HepG2 (cell line): ENCODE measurements around the gene PIK3R3. TPM values are rescaled to one million over a fixed set of nuclear protein-coding genes. Genes with fewer than 3 reads are reported as not detected.

Experiments
- ADNP ChIP-seq: sonication (generic); formaldehyde crosslinking; IDR thresholded peaks from 2 replicates; pipeline ENCODE4 v1.4.0; 2020; ENCODE audit warnings: missing genetic modification reagents
- ARID2 ChIP-seq: sonication (generic); formaldehyde crosslinking; IDR thresholded peaks from 2 replicates; pipeline ENCODE4 v1.8.1; 2022; ENCODE audit warnings: mild to moderate bottlenecking, missing genetic modification reagents, borderline replicate concordance
- DNMT1 ChIP-seq: sonication (generic); formaldehyde crosslinking; IDR thresholded peaks from 2 replicates; pipeline ENCODE4 v1.5.1; 2020; ENCODE audit warnings: mild to moderate bottlenecking, missing genetic modification reagents
- HNRNPH1 ChIP-seq: fragments of 200-400 bp; formaldehyde crosslinking; optimal IDR thresholded peaks from 2 replicates; pipeline ENCODE3; 2017; ENCODE audit warnings: mild to moderate bottlenecking, low read depth, low read length
- MEIS1 ChIP-seq: sonication (generic); formaldehyde crosslinking; IDR thresholded peaks from 2 replicates; pipeline ENCODE4 v1.9.0; 2021; ENCODE audit warnings: mild to moderate bottlenecking, missing genetic modification reagents, moderate library complexity, borderline replicate concordance
- SOX13 ChIP-seq, 3 experiments: fragments of 450-650 bp in 1 of 3; sonication (generic) in 1 of 3; formaldehyde crosslinking in 1 of 3; IDR thresholded peaks in 2 of 3; conservative IDR thresholded peaks in 1 of 3; 2 replicates each; pipeline versions ENCODE4 v1.5.0 to v1.6.1; 2016 to 2020; ENCODE audit warnings: antibody characterized with exemption in 1 of 3, mild to moderate bottlenecking in 1 of 3, missing compliant biosample characterization in 1 of 3, missing genetic modification reagents in 1 of 3, moderate library complexity in 1 of 3
- ZNF143 ChIP-seq: sonication (generic); formaldehyde crosslinking; IDR thresholded peaks from 2 replicates; pipeline ENCODE4 v1.4.0; 2020; ENCODE audit warnings: missing genetic modification reagents
- ZNF224 ChIP-seq: sonication (generic); formaldehyde crosslinking; IDR thresholded peaks from 2 replicates; pipeline ENCODE4 v1.5.0; 2020; ENCODE audit warnings: mild to moderate bottlenecking, missing genetic modification reagents
- ZNF256 ChIP-seq: sonication (generic); formaldehyde crosslinking; conservative IDR thresholded peaks from 2 replicates; pipeline ENCODE4 v1.4.0; 2020; ENCODE audit warnings: missing genetic modification reagents
- ZNF44 ChIP-seq: sonication (generic); formaldehyde crosslinking; IDR thresholded peaks from 2 replicates; pipeline ENCODE4 v1.5.1; 2020; ENCODE audit warnings: mild to moderate bottlenecking, missing genetic modification reagents
- ZNF891 ChIP-seq: sonication (generic); formaldehyde crosslinking; IDR thresholded peaks from 2 replicates; pipeline ENCODE4 v1.5.0; 2020; ENCODE audit warnings: mild to moderate bottlenecking, missing genetic modification reagents
- polyA plus RNA-seq, 8 experiments: library from polyadenylated mRNA; depleted of rRNA in 3 of 8; stranded (reverse) in 7 of 8; unstranded in 1 of 8; fragments of >200 nt; fragmentation: Illumina TruSeq in 4 of 8; extraction: Trizol in 4 of 8; gene quantifications; 2 replicates each; pipeline versions ENCODE4 v1.2.1 to v1.2.3, GENCODE V29; 2011 to 2016; ENCODE audit warnings: low read depth in 4 of 8, missing spikeins in 1 of 8, mixed read lengths in 1 of 8; ENCODE audit not compliant: insufficient read depth in 1 of 8
- total RNA-seq, 5 experiments: library from RNA; depleted of rRNA; stranded (reverse); fragments of >200 nt; fragmentation: Illumina TruSeq; extraction: Trizol; gene quantifications; 2 replicates each; pipeline ENCODE4 v1.2.3, GENCODE V29; 2016; ENCODE audit warnings: low read depth in 1 of 5
- TF ChIP-seq, protein P1 (sequence below), 2 experiments: IDR thresholded peaks; 2 replicates each; pipeline ENCODE4 v1.6.1; 2011 to 2012; ENCODE audit warnings: low read length in 2 of 2, borderline replicate concordance in 1 of 2, low read depth in 1 of 2, mild to moderate bottlenecking in 1 of 2, moderate library complexity in 1 of 2
- TF ChIP-seq, protein P2 (sequence below): sonication (generic); formaldehyde crosslinking; IDR thresholded peaks from 2 replicates; pipeline ENCODE4 v1.4.0; 2020; ENCODE audit warnings: mild to moderate bottlenecking, missing genetic modification reagents
- TF ChIP-seq, protein P3 (sequence below): sonication (generic); formaldehyde crosslinking; IDR thresholded peaks from 2 replicates; pipeline ENCODE4 v1.4.0; 2020; ENCODE audit warnings: missing genetic modification reagents
- TF ChIP-seq, protein P4 (sequence below): sonication (generic); formaldehyde crosslinking; IDR thresholded peaks from 2 replicates; pipeline ENCODE4 v1.5.0; 2020; ENCODE audit warnings: missing genetic modification reagents
- TF ChIP-seq, protein P5 (sequence below): fragments of 450-650 bp; IDR thresholded peaks from 2 replicates; pipeline ENCODE4 v1.6.1; 2017; ENCODE audit warnings: mild to moderate bottlenecking

Gene PIK3R3
- total and polyA plus RNA-seq, 2 of the 13 experiments (the other 11 are each of a cell fraction or from before 2014, with no cell fraction given) = 0.37 to 6.9 TPM

DNA sequence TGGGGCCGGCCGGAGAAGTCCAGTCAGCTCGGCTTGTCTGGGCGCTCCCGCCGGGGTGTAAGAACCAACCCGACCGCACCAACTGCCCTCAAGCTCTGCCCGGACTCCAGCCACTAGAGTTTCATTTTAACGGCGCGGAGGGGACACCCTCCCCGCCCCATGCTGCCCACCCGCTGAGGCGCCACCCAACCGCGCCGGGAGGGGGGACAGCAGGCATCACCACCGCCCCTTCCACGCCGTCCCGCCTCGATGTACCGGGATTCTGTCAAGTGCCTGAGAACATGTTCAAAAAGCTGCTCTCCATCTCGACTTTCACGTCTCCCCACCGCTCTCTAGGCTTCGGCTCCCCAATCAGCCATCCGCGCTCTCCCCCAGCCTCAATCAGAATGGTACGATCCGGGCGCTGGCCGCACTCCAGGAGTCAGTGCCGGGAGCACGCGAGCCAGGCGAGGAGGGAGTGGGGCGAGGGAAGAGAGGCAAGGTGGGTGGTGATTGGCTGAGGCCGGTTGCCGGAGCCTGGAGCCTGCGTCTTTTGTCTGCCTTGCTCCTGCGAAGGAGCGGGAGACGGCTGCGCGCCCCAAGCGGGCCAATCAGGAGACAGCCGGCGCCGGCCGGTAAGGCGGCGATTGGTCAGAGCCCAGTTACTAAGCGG lies at the start of gene PIK3R3 (continued):
- TF ChIP-seq SOX13 (IDR thresholded peaks at IDR 0.05) = peak; percentile 33; the same call in 1 of the 2 replicates
- TF ChIP-seq SOX13 (CRISPR knock-in tag; conservative IDR thresholded peaks at IDR 0.05 in 1 of 2, IDR thresholded peaks at IDR 0.05 in 1 of 2) = peak in 1 of 2 experiments; percentile 56; a peak in 1 of 4 replicates
- TF ChIP-seq ZNF256 (CRISPR knock-in tag) = peak; percentile 94
- no peak; the same call in 1 of the 2 replicates for TF ChIP-seq MEIS1
- TF ChIP-seq, protein P1, sequence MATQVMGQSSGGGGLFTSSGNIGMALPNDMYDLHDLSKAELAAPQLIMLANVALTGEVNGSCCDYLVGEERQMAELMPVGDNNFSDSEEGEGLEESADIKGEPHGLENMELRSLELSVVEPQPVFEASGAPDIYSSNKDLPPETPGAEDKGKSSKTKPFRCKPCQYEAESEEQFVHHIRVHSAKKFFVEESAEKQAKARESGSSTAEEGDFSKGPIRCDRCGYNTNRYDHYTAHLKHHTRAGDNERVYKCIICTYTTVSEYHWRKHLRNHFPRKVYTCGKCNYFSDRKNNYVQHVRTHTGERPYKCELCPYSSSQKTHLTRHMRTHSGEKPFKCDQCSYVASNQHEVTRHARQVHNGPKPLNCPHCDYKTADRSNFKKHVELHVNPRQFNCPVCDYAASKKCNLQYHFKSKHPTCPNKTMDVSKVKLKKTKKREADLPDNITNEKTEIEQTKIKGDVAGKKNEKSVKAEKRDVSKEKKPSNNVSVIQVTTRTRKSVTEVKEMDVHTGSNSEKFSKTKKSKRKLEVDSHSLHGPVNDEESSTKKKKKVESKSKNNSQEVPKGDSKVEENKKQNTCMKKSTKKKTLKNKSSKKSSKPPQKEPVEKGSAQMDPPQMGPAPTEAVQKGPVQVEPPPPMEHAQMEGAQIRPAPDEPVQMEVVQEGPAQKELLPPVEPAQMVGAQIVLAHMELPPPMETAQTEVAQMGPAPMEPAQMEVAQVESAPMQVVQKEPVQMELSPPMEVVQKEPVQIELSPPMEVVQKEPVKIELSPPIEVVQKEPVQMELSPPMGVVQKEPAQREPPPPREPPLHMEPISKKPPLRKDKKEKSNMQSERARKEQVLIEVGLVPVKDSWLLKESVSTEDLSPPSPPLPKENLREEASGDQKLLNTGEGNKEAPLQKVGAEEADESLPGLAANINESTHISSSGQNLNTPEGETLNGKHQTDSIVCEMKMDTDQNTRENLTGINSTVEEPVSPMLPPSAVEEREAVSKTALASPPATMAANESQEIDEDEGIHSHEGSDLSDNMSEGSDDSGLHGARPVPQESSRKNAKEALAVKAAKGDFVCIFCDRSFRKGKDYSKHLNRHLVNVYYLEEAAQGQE (IDR thresholded peaks at IDR 0.05; ENCODE audit: borderline replicate concordance in 1 of 2, low read depth in 1 of 2, low read length in 2 of 2) = no peak
- TF ChIP-seq, protein P2, sequence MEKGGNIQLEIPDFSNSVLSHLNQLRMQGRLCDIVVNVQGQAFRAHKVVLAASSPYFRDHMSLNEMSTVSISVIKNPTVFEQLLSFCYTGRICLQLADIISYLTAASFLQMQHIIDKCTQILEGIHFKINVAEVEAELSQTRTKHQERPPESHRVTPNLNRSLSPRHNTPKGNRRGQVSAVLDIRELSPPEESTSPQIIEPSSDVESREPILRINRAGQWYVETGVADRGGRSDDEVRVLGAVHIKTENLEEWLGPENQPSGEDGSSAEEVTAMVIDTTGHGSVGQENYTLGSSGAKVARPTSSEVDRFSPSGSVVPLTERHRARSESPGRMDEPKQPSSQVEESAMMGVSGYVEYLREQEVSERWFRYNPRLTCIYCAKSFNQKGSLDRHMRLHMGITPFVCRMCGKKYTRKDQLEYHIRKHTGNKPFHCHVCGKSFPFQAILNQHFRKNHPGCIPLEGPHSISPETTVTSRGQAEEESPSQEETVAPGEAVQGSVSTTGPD = 0 out of 2 replicates have a peak, but pooled peaks have one; percentile 25
- TF ChIP-seq ZNF44 = peak; percentile 95; the same call in 1 of the 2 replicates
- TF ChIP-seq ZNF143 (CRISPR knock-in tag) = peak; percentile 63
- TF ChIP-seq, protein P3, sequence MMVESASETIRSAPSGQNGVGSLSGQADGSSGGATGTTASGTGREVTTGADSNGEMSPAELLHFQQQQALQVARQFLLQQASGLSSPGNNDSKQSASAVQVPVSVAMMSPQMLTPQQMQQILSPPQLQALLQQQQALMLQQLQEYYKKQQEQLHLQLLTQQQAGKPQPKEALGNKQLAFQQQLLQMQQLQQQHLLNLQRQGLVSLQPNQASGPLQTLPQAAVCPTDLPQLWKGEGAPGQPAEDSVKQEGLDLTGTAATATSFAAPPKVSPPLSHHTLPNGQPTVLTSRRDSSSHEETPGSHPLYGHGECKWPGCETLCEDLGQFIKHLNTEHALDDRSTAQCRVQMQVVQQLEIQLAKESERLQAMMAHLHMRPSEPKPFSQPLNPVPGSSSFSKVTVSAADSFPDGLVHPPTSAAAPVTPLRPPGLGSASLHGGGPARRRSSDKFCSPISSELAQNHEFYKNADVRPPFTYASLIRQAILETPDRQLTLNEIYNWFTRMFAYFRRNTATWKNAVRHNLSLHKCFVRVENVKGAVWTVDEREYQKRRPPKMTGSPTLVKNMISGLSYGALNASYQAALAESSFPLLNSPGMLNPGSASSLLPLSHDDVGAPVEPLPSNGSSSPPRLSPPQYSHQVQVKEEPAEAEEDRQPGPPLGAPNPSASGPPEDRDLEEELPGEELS = peak; percentile 74
- 0 out of 2 replicates have a peak, but pooled peaks have one; percentile 23 for TF ChIP-seq DNMT1 (CRISPR knock-in tag)
- TF ChIP-seq ZNF891 = peak; percentile 79
- TF ChIP-seq, protein P4, sequence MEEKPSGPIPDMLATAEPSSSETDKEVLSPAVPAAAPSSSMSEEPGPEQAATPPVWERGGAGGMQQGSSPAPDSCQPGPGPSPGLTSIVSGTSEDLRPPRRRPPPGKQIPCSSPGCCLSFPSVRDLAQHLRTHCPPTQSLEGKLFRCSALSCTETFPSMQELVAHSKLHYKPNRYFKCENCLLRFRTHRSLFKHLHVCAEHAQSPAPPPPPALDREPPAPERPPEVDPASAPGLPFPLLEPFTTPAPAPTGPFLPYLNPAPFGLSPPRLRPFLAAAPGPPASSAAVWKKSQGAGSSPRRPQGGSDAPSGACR (CRISPR knock-in tag) = peak; percentile 87
- TF ChIP-seq, protein P5, sequence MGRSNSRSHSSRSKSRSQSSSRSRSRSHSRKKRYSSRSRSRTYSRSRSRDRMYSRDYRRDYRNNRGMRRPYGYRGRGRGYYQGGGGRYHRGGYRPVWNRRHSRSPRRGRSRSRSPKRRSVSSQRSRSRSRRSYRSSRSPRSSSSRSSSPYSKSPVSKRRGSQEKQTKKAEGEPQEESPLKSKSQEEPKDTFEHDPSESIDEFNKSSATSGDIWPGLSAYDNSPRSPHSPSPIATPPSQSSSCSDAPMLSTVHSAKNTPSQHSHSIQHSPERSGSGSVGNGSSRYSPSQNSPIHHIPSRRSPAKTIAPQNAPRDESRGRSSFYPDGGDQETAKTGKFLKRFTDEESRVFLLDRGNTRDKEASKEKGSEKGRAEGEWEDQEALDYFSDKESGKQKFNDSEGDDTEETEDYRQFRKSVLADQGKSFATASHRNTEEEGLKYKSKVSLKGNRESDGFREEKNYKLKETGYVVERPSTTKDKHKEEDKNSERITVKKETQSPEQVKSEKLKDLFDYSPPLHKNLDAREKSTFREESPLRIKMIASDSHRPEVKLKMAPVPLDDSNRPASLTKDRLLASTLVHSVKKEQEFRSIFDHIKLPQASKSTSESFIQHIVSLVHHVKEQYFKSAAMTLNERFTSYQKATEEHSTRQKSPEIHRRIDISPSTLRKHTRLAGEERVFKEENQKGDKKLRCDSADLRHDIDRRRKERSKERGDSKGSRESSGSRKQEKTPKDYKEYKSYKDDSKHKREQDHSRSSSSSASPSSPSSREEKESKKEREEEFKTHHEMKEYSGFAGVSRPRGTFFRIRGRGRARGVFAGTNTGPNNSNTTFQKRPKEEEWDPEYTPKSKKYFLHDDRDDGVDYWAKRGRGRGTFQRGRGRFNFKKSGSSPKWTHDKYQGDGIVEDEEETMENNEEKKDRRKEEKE = no peak
- peak; percentile 78 for TF ChIP-seq HNRNPH1
- TF ChIP-seq ARID2 = peak; percentile 99; the same call in 1 of the 2 replicates
- no peak for TF ChIP-seq ZNF224 (CRISPR knock-in tag)
- no peak for TF ChIP-seq ADNP
